22Rv1 (cell line): ENCODE results near the gene FAM184A.

Source experiments
- ZFX ChIP-seq: fragments of 450-650 bp; IDR thresholded peaks from 2 replicates; pipeline ENCODE4 v1.6.1; 2017; ENCODE audit warnings: antibody characterized with exemption, borderline replicate concordance
- TF ChIP-seq, protein P1 (sequence below): fragments of 450-650 bp; IDR thresholded peaks from 2 replicates; pipeline ENCODE4 v1.5.1; 2017; ENCODE audit warnings: mild to moderate bottlenecking

DNA sequence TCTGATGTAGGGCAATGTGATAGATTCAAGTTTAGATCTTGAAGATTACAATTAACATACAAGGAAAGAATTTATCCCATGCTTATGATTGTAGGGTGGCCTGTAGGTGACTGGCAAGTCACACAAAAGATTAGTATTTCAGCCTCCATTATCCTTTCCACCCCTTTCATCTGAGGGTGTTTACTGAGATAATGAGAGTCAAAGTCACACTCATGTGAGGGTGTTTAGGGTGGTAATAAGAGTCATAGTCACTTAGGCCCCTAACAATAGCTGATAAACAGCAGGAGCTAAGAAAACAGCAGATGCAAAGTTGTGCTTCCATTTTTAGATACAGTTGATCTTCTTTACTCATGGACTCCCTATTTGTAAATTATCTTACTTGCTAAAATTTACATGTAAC, 11.4 kb downstream of the FAM184A start:
- TF ChIP-seq, protein P1, sequence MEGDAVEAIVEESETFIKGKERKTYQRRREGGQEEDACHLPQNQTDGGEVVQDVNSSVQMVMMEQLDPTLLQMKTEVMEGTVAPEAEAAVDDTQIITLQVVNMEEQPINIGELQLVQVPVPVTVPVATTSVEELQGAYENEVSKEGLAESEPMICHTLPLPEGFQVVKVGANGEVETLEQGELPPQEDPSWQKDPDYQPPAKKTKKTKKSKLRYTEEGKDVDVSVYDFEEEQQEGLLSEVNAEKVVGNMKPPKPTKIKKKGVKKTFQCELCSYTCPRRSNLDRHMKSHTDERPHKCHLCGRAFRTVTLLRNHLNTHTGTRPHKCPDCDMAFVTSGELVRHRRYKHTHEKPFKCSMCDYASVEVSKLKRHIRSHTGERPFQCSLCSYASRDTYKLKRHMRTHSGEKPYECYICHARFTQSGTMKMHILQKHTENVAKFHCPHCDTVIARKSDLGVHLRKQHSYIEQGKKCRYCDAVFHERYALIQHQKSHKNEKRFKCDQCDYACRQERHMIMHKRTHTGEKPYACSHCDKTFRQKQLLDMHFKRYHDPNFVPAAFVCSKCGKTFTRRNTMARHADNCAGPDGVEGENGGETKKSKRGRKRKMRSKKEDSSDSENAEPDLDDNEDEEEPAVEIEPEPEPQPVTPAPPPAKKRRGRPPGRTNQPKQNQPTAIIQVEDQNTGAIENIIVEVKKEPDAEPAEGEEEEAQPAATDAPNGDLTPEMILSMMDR: no peak
- TF ChIP-seq ZFX: no peak
